ENCODE results near the gene ITGA11.

ITGA11 gene

GRCh38 chr15:68431792-68432401 lies at the start of gene ITGA11:
Gene ITGA11, minus strand, starts transcription at chr15:68432163. Its CDS starts 97 bp downstream, at chr15:68432066.
- DNase-seq = no peak

GRCh38 chr15:68481321-68481720 lies 49.4 kb upstream of the ITGA11 start:
- no peak for DNase-seq

GRCh38 chr15:68480296-68480695 lies 48.3 kb upstream of the ITGA11 start:
- DNase-seq = no peak

GRCh38 chr15:68479870-68480269 lies 47.9 kb upstream of the ITGA11 start:
- DNase-seq = no peak

- DNase-seq = no peak
These were observed 47.4 kb upstream of the ITGA11 start for GRCh38 chr15:68479406-68479805.

GRCh38 chr15:68478853-68479252 lies 46.9 kb upstream of the ITGA11 start:
- no peak for DNase-seq

- DNase-seq = no peak
These were observed 43.5 kb upstream of the ITGA11 start for GRCh38 chr15:68475449-68475848.

GRCh38 chr15:68471541-68471940 lies 39.6 kb upstream of the ITGA11 start:
- no peak for DNase-seq

- DNase-seq = no peak
These were observed 39.0 kb upstream of the ITGA11 start for GRCh38 chr15:68470976-68471375.

GRCh38 chr15:68470049-68470742 lies 38.2 kb upstream of the ITGA11 start:
- DNase-seq = no peak

- no peak for DNase-seq
These were observed 37.4 kb upstream of the ITGA11 start for GRCh38 chr15:68469162-68470048.

- no peak for DNase-seq
These were observed 34.9 kb upstream of the ITGA11 start for GRCh38 chr15:68466876-68467275.

- no peak for DNase-seq
These were observed 34.0 kb upstream of the ITGA11 start for GRCh38 chr15:68465861-68466560.

GRCh38 chr15:68464448-68465090 lies 32.6 kb upstream of the ITGA11 start:
- no peak for DNase-seq

- DNase-seq = no peak
These were observed 32.0 kb upstream of the ITGA11 start for GRCh38 chr15:68463996-68464395.

- DNase-seq = no peak
These were observed 31.5 kb upstream of the ITGA11 start for GRCh38 chr15:68463444-68463843.

GRCh38 chr15:68460166-68460565 lies 28.2 kb upstream of the ITGA11 start:
- DNase-seq = no peak

GRCh38 chr15:68450192-68450591 lies 18.2 kb upstream of the ITGA11 start:
- DNase-seq = no peak

- DNase-seq = no peak
These were observed 17.4 kb upstream of the ITGA11 start for GRCh38 chr15:68449389-68449788.

- DNase-seq = no peak
These were observed 16.2 kb upstream of the ITGA11 start for GRCh38 chr15:68447976-68448755.

- no peak for DNase-seq
These were observed 15.2 kb upstream of the ITGA11 start for GRCh38 chr15:68447209-68447608.

GRCh38 chr15:68445351-68445750 lies 13.4 kb upstream of the ITGA11 start:
- DNase-seq = no peak

Data from CD4-positive, alpha-beta T cell treated with Interleukin-17A for 4 hours (primary cell).